Ovary (tissue), 9 donors: ENCODE results near the gene NR4A1. TPM values are rescaled to one million over a fixed set of nuclear protein-coding genes. Genes with fewer than 3 reads are reported as not detected.

Experiments used
- DNase-seq, 5 donors: peaks; one replicate each; pipeline ENCODE4 v3.0.0-alpha.2; 2019 to 2020
- H3K27ac ChIP-seq, 2 donors: fragments of 200-600 bp; one replicate each; pipeline versions ENCODE4 v1.5.1 to v1.8.0; 2019 to 2022
- H3K27me3 ChIP-seq: fragments of 200-600 bp; one replicate; pipeline ENCODE4 v1.8.0; 2022
- H3K36me3 ChIP-seq: fragments of 200-600 bp; sonication (generic); one replicate; pipeline ENCODE4 v1.5.1; 2019
- H3K4me1 ChIP-seq: one replicate; pipeline ENCODE4 v1.8.1; 2013; ENCODE audit warnings: mild to moderate bottlenecking, moderate library complexity; ENCODE audit not compliant: insufficient read depth
- H3K4me3 ChIP-seq: fragments of 200-600 bp; sonication (generic); one replicate; pipeline ENCODE4 v1.5.1; 2017
- H3K9me3 ChIP-seq, 2 donors: fragments of 200-600 bp in 1 of 2; sonication (generic) in 1 of 2; one replicate each; pipeline versions ENCODE4 v1.5.1 to v1.8.1; 2013 to 2019; ENCODE audit warnings: mild to moderate bottlenecking in 1 of 2, moderate library complexity in 1 of 2
- EP300 ChIP-seq: sonication (generic); formaldehyde crosslinking; IDR thresholded peaks from one replicate; pipeline ENCODE4 v1.6.1; 2017; ENCODE audit warnings: antibody characterized with exemption
- POLR2A ChIP-seq: fragments of 450-650 bp; IDR thresholded peaks from one replicate; pipeline ENCODE4 v1.6.1; 2017; ENCODE audit warnings: antibody characterized with exemption, mild to moderate bottlenecking, moderate library complexity
- WGBS, 3 donors: extraction: QIAGEN DNeasy Blood & Tissue Kit in 1 of 3; methylation state at CpG; one replicate each; pipeline versions ENCODE4 v1.1.5 to v1.1.7; 2013 to 2017; 5-methylcytosine and 5-hydroxymethylcytosine counted together
- intact Hi-C, 4 donors: fragments of 100-400 bp; cut with DNase I; formaldehyde crosslinking; loops; one replicate each; pipeline versions ENCODE4 v1.11.0 to v1.15.1; 2022 to 2023
- polyA plus RNA-seq, 2 donors: library from polyadenylated mRNA; stranded (reverse); fragments of 200-250 nt in 1 of 2; fragments of 350-450 nt in 1 of 2; fragmentation: Illumina TruSeq in 1 of 2; extraction: RNeasy Lipid Tissue Mini Kit (QIAGEN cat#74804) in 1 of 2; gene quantifications; one replicate each; pipeline ENCODE4 v1.2.3, GENCODE V29; 2013 to 2014
- total RNA-seq, 7 donors: library from RNA; depleted of rRNA in 2 of 7; stranded (reverse); fragments of >200 nt in 2 of 7; fragmentation: NEBNext Ultra II Directional in 3 of 7; extraction: Animal tissue kit (Norgen Biotek cat#: 25700) in 3 of 7; gene quantifications; one replicate each; pipeline versions ENCODE4 v1.1.0 to v1.2.4, GENCODE V29; 2016 to 2023
- TF ChIP-seq, protein P1 (sequence below), 3 donors: fragments of 450-650 bp in 2 of 3; fragments of 200-600 bp in 1 of 3; IDR thresholded peaks; one replicate each; pipeline versions ENCODE4 v1.5.1 to v1.8.0; 2016 to 2022; ENCODE audit warnings: antibody characterized with exemption in 3 of 3, mild to moderate bottlenecking in 1 of 3
- donor health status: DM: no; HTN: no; CAD: no; lungs with moderate emphysema.
- donor health status: DM: no; HTN: no; CAD: no.
- donor health status: Bipolar disorder and iron deficiency.
- donor health status: DM: yes; HTN: yes; CAD: no.
- donor health status: DM: no; HTN: no; CAD: no.
- donor health status: DM: yes; HTN: yes; CAD: no.

The NR4A1 gene
- total and polyA plus RNA-seq, 9 donors: 41.7 to 1,603 (median 246) TPM

DNA sequence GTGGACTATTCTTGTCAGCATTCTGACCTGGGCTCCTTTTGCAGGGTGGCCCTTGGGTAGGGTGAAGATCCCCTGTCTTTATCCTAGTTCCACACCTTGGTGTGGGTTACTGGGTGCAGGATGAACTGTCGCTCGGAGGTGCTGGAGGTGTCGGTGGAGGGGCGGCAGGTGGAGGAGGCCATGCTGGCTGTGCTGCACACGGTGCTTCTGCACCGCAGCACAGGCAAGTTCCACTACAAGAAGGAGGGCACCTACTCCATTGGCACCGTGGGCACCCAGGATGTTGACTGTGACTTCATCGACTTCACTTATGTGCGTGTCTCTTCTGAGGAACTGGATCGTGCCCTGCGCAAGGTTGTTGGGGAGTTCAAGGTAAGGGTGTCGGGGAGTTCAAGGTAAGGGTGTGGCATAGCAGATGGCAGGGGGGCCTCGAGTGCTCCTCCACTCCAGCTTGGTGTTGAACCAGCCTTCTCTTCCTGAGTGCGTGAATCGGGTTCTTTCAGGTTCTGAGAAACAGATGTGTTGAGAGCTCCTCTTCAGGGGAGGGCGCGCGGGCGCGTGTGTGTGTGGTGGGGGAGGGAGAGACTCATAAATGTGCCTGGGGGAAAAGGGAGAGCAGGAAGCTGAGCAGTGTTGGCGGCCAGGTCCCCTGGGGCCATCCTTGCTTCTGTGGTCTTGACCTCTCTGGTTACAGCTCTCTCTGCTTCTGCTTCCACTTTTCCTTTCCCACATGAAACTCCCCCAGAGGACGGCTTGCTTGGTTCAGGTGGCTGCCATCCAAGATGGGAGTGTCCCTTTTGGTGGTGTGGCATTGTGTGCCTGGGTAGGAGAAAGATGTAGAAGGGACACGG, 22.5 kb downstream of the NR4A1 start:
- no peaks in the 10 kb centered on the region for H3K36me3 ChIP-seq
- TF ChIP-seq POLR2A: no peak
- TF ChIP-seq, protein P1, sequence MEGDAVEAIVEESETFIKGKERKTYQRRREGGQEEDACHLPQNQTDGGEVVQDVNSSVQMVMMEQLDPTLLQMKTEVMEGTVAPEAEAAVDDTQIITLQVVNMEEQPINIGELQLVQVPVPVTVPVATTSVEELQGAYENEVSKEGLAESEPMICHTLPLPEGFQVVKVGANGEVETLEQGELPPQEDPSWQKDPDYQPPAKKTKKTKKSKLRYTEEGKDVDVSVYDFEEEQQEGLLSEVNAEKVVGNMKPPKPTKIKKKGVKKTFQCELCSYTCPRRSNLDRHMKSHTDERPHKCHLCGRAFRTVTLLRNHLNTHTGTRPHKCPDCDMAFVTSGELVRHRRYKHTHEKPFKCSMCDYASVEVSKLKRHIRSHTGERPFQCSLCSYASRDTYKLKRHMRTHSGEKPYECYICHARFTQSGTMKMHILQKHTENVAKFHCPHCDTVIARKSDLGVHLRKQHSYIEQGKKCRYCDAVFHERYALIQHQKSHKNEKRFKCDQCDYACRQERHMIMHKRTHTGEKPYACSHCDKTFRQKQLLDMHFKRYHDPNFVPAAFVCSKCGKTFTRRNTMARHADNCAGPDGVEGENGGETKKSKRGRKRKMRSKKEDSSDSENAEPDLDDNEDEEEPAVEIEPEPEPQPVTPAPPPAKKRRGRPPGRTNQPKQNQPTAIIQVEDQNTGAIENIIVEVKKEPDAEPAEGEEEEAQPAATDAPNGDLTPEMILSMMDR (IDR thresholded peaks at IDR 0.05): no peak
- H3K4me3 ChIP-seq: no peak overlapping the region
- H3K27me3 ChIP-seq: no peaks in the 10 kb centered on the region
- intact Hi-C loops: no loop called here
- no peak overlapping the region for H3K27ac ChIP-seq
- WGBS, 3 donors: 69 to 74% (median 70%) methylated on average over 21 to 23 of the region's 23 CpGs
- H3K9me3 ChIP-seq: no peaks in the 10 kb centered on the region
- H3K4me1 ChIP-seq: peaks cover 7% of the 10 kb centered on the region
- DNase-seq: peak in 3 of 5 donors; percentile 28 to 39 (median 34)

DNA sequence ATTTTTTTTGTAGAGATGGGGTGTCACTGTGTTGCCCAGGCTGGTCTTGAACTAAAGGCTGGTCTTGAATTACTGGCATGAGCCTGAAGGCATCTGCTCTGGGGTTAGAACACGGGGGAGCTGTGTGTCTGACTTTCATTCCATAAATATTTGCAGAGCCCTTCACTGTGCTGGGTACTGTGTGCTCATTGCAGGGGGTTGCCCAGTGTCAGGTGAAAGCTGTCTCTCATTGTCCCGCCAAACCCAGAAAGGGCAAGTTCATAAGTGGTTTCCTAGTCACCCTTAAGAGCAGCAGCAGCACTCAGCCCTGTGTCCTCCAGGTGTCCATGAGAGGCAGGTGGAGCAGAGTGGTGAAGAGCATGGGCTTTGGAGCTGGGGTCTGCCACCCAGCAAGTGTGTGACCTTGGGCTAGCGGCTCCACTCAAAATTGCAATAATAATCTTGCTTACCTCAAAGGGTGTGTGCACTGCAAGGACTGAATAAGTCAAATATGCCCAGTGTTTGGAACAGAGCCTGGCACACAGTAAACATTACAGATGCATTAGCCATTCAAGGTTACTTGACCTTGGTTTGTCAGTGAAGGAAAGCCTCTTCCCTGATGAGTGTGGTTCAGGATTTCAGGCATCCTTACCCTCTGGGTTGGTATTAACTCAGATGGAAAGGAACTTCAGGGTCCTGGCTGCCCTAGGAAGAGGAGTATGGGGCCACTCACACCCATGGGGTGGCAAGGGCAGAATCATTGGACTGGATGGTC, 23.9 kb downstream of the NR4A1 start:
- no peak overlapping the region for H3K27ac ChIP-seq
- H3K4me3 ChIP-seq: no peak overlapping the region
- DNase-seq: peak in 2 of 5 donors; percentile 9 to 17
- peaks cover 9% of the 10 kb centered on the region for H3K4me1 ChIP-seq
- no peaks in the 10 kb centered on the region for H3K36me3 ChIP-seq
- no peaks in the 10 kb centered on the region for H3K27me3 ChIP-seq
- intact Hi-C loops: no loop called here
- TF ChIP-seq POLR2A: no peak
- TF ChIP-seq, protein P1 (IDR thresholded peaks at IDR 0.05): no peak
- TF ChIP-seq EP300: no peak
- 56 to 75% (median 64%) methylated on average over 3 of the region's 3 CpGs for WGBS, 3 donors
- no peaks in the 10 kb centered on the region for H3K9me3 ChIP-seq

DNA sequence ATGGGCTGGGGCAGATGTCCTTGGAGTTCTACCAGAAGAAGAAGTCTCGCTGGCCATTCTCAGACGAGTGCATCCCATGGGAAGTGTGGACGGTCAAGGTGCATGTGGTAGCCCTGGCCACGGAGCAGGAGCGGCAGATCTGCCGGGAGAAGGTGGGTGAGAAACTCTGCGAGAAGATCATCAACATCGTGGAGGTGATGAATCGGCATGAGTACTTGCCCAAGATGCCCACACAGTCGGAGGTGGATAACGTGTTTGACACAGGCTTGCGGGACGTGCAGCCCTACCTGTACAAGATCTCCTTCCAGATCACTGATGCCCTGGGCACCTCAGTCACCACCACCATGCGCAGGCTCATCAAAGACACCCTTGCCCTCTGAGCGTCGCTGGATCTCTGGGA, 25.6 kb downstream of the NR4A1 start:
- intact Hi-C loops: no loop called here
- DNase-seq: peak in 2 of 5 donors; percentile 21 to 23
- no peaks in the 10 kb centered on the region for H3K9me3 ChIP-seq
- no peak overlapping the region for H3K27ac ChIP-seq
- WGBS, 3 donors: 91 to 93% (median 93%) methylated on average over 16 of the region's 16 CpGs
- H3K4me1 ChIP-seq: peaks cover 13% of the 10 kb centered on the region
- TF ChIP-seq POLR2A: no peak
- TF ChIP-seq EP300: no peak
- TF ChIP-seq, protein P1 (IDR thresholded peaks at IDR 0.05): no peak
- H3K36me3 ChIP-seq: no peaks in the 10 kb centered on the region
- H3K4me3 ChIP-seq: no peak overlapping the region
- no peaks in the 10 kb centered on the region for H3K27me3 ChIP-seq

DNA sequence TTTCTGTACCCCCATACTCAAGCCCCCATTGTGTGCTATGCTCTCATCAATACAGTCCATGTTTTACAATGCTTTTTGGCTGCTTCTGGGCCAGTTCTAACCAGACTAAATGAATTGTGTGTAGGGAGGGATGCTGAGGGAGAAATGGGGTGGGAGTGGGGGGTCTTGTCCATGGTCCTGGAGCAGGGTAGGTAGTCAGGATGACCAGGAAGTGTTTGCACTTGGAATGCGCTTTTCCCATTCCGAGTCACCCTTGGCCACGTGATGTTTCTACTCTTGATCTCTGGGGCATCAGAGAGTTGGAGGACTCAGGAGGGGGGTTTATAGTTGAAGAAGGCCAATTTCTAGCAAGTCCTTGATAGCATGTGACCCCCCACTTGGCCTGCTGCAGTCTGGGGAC, 27.0 kb downstream of the NR4A1 start:
- TF ChIP-seq EP300: no peak
- TF ChIP-seq POLR2A: no peak
- TF ChIP-seq, protein P1 (IDR thresholded peaks at IDR 0.05): no peak
- H3K4me3 ChIP-seq: no peak overlapping the region
- no peaks in the 10 kb centered on the region for H3K36me3 ChIP-seq
- H3K27me3 ChIP-seq: no peaks in the 10 kb centered on the region
- intact Hi-C loops: no loop called here
- DNase-seq: peak in 2 of 5 donors; percentile 10 to 14
- H3K4me1 ChIP-seq: peaks cover 19% of the 10 kb centered on the region
- H3K27ac ChIP-seq: no peak overlapping the region
- no peaks in the 10 kb centered on the region for H3K9me3 ChIP-seq
- 76 to 86% (median 85%) methylated on average over 3 of the region's 3 CpGs for WGBS, 3 donors
